HL-60 (cell line): Measurements from ENCODE around the gene GALNT12.

Experiments
- DNase-seq, 2 experiments: peaks; one replicate each; pipeline ENCODE4 v3.0.0-alpha.2; 2010 to 2020; ENCODE audit warnings: low read depth in 1 of 2, low spot score in 1 of 2
- H3K27ac ChIP-seq: fragments of 250-450 bp; sonication (Bioruptor Pico); replicated peaks from 2 replicates; pipeline ENCODE4 v1.5.1; 2020; ENCODE audit warnings: mild to moderate bottlenecking, moderate library complexity
- H3K27me3 ChIP-seq: fragments of 250-450 bp; sonication (Bioruptor Pico); 2 replicates; pipeline ENCODE4 v1.5.1; 2021; ENCODE audit warnings: mild to moderate bottlenecking, moderate library complexity; ENCODE audit not compliant: insufficient read depth, poor library complexity, severe bottlenecking
- H3K4me3 ChIP-seq: replicated peaks from 2 replicates; pipeline ENCODE4 v1.5.1; 2011; ENCODE audit warnings: mild to moderate bottlenecking, control low read depth, low read length; ENCODE audit not compliant: insufficient read depth
- CTCF ChIP-seq: IDR thresholded peaks from one replicate; pipeline ENCODE4 v1.5.1; 2011; ENCODE audit warnings: low read length, control low read depth, inconsistent platforms; ENCODE audit not compliant: insufficient read depth
- GABPA ChIP-seq: IDR thresholded peaks from 2 replicates; pipeline ENCODE4 v1.6.1; 2012; ENCODE audit warnings: low read depth
- POLR2AphosphoS5 ChIP-seq: IDR thresholded peaks from 2 replicates; pipeline ENCODE4 v1.6.1; 2012; ENCODE audit warnings: low read depth
- REST ChIP-seq: IDR thresholded peaks from 2 replicates; pipeline ENCODE4 v1.6.1; 2012; ENCODE audit warnings: low read depth; ENCODE audit not compliant: insufficient replicate concordance
- SPI1 ChIP-seq: IDR thresholded peaks from 2 replicates; pipeline ENCODE4 v1.6.1; 2012; ENCODE audit warnings: low read depth, mild to moderate bottlenecking, borderline replicate concordance

GALNT12 gene

GRCh38 chr9:98894171-98894570, 86.7 kb downstream of the GALNT12 start:
- H3K27me3 ChIP-seq, result no peaks in the 10 kb centered on the region
- no peak for DNase-seq
- TF ChIP-seq POLR2AphosphoS5, result no peak
- no peak for TF ChIP-seq SPI1
- no peak for TF ChIP-seq CTCF
- TF ChIP-seq REST, result no peak
- TF ChIP-seq GABPA, result no peak
- H3K27ac ChIP-seq, result no peak overlapping the region
- no peak overlapping the region for H3K4me3 ChIP-seq

GRCh38 chr9:98894761-98895160, 87.3 kb downstream of the GALNT12 start:
- no peak for DNase-seq
- no peak for TF ChIP-seq SPI1
- TF ChIP-seq GABPA, result no peak
- Histone ChIP-seq H3K4me3 (no peak overlapping the region), H3K27me3 (no peaks in the 10 kb centered on the region), H3K27ac (no peak overlapping the region)

- Histone ChIP-seq H3K27me3 (no peaks in the 10 kb centered on the region), H3K4me3 (no peak overlapping the region), H3K27ac (no peak overlapping the region)
- DNase-seq, result peak; percentile 12 to 17
- TF ChIP-seq GABPA, result no peak
- TF ChIP-seq REST, result no peak
- no peak for TF ChIP-seq POLR2AphosphoS5
- TF ChIP-seq CTCF, result no peak
- TF ChIP-seq SPI1, result peak; percentile 71
These were observed 89.2 kb downstream of the GALNT12 start for GRCh38 chr9:98896632-98897031.

- Histone ChIP-seq H3K4me3 (no peak overlapping the region), H3K27me3 (no peaks in the 10 kb centered on the region), H3K27ac (no peak overlapping the region)
- TF ChIP-seq CTCF (no peak), REST (no peak), SPI1 (no peak), GABPA (no peak), POLR2AphosphoS5 (no peak)
- DNase-seq, result no peak
These were observed 90.3 kb downstream of the GALNT12 start for GRCh38 chr9:98897745-98898144.
